C1 segment of cervical spinal cord (tissue), 14 donors: Measurements from ENCODE around the gene ZBTB46.
A peak's percentile ranks its signal among the peaks of the same experiment; 100 is the strongest.

Experiments
- DNase-seq, 14 donors: peaks; one replicate each; lab custom pipeline; 2025; lab: John Stamatoyannopoulos, UW

Gene ZBTB46

GRCh38 chr20:63748070-63748933 lies 82.8 kb downstream of the ZBTB46 start:
- DNase-seq, result no peak

GRCh38 chr20:63747622-63748069 lies 83.4 kb downstream of the ZBTB46 start:
- no peak for DNase-seq

GRCh38 chr20:63746751-63747315 lies 84.2 kb downstream of the ZBTB46 start:
- no peak for DNase-seq

- no peak for DNase-seq
Observed at GRCh38 chr20:63745961-63746731, 84.9 kb downstream of the ZBTB46 start.

GRCh38 chr20:63745424-63745805 lies 85.6 kb downstream of the ZBTB46 start:
- DNase-seq, result no peak

GRCh38 chr20:63744574-63745423 lies 86.3 kb downstream of the ZBTB46 start:
- DNase-seq, result no peak

- no peak for DNase-seq
Observed at GRCh38 chr20:63744158-63744557, 86.9 kb downstream of the ZBTB46 start.

GRCh38 chr20:63743210-63743970 lies 87.7 kb downstream of the ZBTB46 start:
- no peak for DNase-seq

- no peak for DNase-seq
Observed at GRCh38 chr20:63742381-63743024, 88.6 kb downstream of the ZBTB46 start.

- no peak for DNase-seq
Observed at GRCh38 chr20:63741676-63742380, 89.2 kb downstream of the ZBTB46 start.

- DNase-seq, result no peak
Observed at GRCh38 chr20:63741354-63741675, 89.7 kb downstream of the ZBTB46 start.

GRCh38 chr20:63740627-63741353 lies 90.3 kb downstream of the ZBTB46 start:
- DNase-seq, result peak in 12 of 14 donors; percentile 40 to 88 (median 70)

- peak in 1 of 14 donors; percentile 20 for DNase-seq
Observed at GRCh38 chr20:63740070-63740626, 90.9 kb downstream of the ZBTB46 start.

- peak in 13 of 14 donors; percentile 14 to 87 (median 52) for DNase-seq
Observed at GRCh38 chr20:63739130-63740069, 91.7 kb downstream of the ZBTB46 start, which contains the start of gene SLC2A4RG. Gene SLC2A4RG (plus strand): TSS chr20:63739776. CDS start chr20:63739913, 137 bp downstream.

GRCh38 chr20:63738687-63739129 lies 92.4 kb downstream of the ZBTB46 start:
- DNase-seq, result peak in 3 of 14 donors; percentile 49 to 56 (median 51)

GRCh38 chr20:63737945-63738686 lies 92.9 kb downstream of the ZBTB46 start:
- DNase-seq, result no peak

- no peak for DNase-seq
Observed at GRCh38 chr20:63737695-63737944, 93.4 kb downstream of the ZBTB46 start.
